ENCODE results near the gene PLEKHG2.

PLEKHG2 gene

GRCh38 chr19:39473443-39473960 lies 61.0 kb downstream of the PLEKHG2 start:
- in situ Hi-C loops (cut with HindIII; ENCODE audit: low sequenced_read_pairs) = no loop called here

GRCh38 chr19:39474139-39474620 lies 61.7 kb downstream of the PLEKHG2 start:
- in situ Hi-C loops (cut with HindIII; ENCODE audit: low sequenced_read_pairs) = no loop called here

DNA sequence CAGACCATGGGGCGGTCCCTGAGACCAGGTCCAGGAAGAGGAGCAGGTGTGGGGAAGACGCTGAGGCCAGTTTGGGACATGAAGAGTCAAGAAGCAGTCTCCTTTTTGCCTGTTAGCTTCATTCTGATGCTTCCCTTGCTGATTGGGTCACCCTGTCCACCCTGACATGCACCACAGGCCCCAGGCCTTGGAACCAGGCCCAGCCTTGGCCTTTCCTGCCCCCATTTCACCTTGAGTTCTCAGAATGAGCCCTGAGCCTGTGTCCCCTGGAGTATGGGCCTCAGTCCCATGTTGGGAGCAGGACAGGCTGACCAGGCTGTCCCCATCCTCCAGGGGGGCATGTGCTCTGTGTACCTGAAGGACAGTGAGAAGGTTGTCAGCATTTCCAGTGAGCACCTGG lies 63.3 kb downstream of the PLEKHG2 start:
- in situ Hi-C loops (cut with HindIII; ENCODE audit: low sequenced_read_pairs) = no loop called here
